ENCODE results near the gene MXRA7.

GRCh38 chr17:76738468-76738850 is 27.7 kb upstream of the MXRA7 start:
- TF ChIP-seq CTCF (IDR thresholded peaks at IDR 0.05) (no peak), POLR2A (IDR thresholded peaks at IDR 0.05) (no peak)

Data from stomach (tissue), 4 donors.